Right ventricle myocardium superior (tissue), 1 donor: Measurements from ENCODE around the gene SPATA25. TPM values are rescaled to one million over a fixed set of nuclear protein-coding genes. Genes with fewer than 3 reads are reported as not detected.

Experiments
- ATAC-seq: fragments of 200-7000 bp; cut with Tn5 transposase; one replicate; pipeline ENCODE4 v1.9.1; 2020; ENCODE audit warnings: mild to moderate bottlenecking; ENCODE audit not compliant: poor library complexity
- DNase-seq: peaks from one replicate; pipeline ENCODE4 v3.0.0-alpha.2; 2020
- intact Hi-C: fragments of 100-400 bp; cut with DNase I; formaldehyde crosslinking; loops from one replicate; pipeline ENCODE4 v1.11.2; 2022
- total RNA-seq: library from RNA; stranded (reverse); fragmentation: NEBNext Ultra II Directional; extraction: Animal tissue kit (Norgen Biotek cat#: 25700); gene quantifications from one replicate; pipeline ENCODE4 v1.2.1, GENCODE V29; 2021
- donor health status: DM: no; HTN: yes; CAD: no; lungs with severe emphysema.

The SPATA25 gene
- total RNA-seq, 1 donor from 2014 or later: 1.7 TPM

DNA sequence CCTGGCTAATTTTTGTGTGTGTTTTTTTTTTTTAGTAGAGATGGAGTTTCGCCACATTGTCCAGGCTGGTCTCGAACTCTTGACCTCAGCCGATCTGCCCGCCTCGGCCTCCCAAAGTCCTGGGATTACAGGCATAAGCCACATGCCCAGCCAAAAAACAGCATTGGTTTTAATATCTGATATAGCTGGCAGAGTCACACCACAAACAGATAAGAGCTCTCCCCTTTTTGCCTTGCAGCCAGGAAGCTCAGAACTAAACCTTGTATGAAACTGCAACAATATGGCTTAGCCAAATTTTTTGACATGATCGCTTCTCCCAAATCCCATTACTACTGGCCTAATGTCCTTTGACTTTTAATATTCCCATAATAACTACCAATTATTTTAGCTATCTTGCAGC, 35.1 kb downstream of the SPATA25 start:
- DNase-seq: no peak
- intact Hi-C loops: no loop called here
- ATAC-seq: no peak

DNA sequence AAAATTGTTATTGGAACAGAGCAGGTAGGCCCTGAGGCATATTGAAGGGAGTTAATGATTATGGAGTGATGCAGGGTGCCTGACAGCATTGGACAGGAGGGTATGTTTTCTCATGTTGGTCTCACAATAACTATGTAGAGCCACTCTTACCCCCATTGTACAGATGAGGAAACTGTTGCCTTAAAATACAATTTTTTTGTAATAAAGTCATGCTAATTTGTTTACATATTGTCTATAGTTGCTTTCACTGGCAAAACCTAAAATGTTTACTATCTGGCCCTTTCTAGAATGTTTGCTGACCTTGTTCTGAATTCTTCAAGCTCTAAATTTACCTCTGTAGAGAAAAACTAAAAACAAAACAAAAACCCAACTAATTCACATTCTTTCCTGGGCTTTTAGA, 35.9 kb downstream of the SPATA25 start:
- ATAC-seq (no peak), DNase-seq (no peak)
- intact Hi-C loops: no loop called here

DNA sequence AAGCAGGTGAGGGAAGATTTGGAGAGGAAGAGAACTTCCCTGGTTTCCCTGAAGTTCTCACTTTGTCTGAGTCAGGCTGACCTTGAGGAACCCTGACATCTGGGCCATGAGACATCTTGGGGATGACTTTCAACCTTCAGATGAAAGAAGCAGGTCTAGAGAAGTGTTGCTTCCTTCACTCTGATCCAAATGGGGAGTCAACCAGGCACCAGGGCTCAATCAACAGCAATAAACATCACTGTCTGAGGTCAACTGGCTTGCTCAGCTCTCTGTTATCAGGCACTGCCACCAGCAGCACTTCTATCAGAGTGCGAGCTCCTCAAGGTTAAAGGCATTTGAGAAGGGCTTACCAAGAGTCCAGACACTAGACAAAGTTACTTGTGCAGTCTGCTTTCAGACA, 36.5 kb downstream of the SPATA25 start:
- no peak for DNase-seq
- intact Hi-C loops: no loop called here
- ATAC-seq: no peak

DNA sequence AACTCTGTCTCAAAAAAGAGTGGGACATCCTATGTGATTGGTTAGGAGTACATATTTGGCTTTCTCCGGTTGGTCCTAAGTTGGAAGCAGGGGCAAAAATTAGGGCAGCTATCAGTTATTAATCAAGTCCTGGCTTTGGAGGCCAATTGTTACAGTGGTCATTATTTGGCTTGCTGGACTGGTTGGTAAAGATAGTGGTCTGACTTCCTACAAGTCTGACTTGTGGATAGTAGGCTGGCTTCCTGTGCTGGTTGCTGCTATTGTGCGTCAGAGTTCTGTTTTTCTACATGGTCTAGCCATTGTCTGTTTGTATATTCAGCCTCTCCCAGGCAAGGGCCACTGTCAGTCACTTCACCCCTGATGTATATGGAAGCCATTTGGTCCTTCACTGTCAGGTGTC, 37.2 kb downstream of the SPATA25 start:
- intact Hi-C loops: no loop called here
- no peak for ATAC-seq
- no peak for DNase-seq

DNA sequence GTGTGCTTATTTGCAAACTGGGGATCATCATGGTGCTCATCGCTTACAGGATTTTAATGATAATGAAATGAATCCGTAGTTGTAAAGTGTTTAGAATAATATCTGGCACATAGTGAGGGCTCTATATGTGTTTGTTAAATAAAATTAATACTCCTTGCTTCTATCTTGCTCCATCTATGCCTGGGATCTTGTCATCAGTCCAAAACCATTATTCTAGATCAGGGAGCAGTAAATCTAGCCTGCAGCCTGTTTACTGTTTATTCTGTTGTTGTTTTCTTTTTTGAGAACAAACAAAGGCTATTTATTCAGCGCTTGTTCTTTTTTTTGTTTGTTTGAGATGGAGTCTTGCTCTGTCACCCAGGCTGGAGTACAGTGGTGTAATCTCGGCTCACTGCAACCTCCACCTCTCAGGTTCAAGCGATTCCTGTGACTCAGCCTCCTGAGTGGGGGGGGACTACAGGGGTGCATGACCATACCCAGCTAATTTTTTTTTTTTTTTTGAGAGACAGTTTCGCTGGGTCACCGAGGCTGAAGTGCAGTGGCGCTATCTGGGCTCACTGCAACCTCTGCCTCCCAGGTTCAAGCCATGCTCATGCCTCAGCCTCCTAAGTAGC, 38.3 kb downstream of the SPATA25 start:
- ATAC-seq: no peak
- intact Hi-C loops: no loop called here
- DNase-seq: no peak

DNA sequence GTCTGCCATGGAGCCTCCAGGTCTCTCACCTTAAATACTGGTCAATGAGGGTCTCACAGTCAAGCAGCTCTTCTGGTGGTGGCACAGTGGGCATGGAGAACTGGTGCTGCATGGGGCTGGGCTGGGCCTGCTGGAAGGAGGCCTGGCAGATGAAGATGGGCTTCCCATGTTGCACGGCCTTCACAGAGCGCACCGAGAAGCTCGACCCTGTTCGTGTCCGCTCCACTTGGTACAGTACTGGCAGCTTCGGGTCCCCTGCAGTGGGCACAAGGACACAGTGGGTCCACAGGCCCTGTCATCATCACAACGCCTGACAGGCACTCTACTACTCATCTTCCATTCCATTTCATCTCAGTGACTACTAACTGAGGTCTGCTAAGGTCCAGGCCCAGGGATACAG, 39.0 kb downstream of the SPATA25 start:
- intact Hi-C loops: no loop called here
- ATAC-seq: no peak
- DNase-seq: no peak

DNA sequence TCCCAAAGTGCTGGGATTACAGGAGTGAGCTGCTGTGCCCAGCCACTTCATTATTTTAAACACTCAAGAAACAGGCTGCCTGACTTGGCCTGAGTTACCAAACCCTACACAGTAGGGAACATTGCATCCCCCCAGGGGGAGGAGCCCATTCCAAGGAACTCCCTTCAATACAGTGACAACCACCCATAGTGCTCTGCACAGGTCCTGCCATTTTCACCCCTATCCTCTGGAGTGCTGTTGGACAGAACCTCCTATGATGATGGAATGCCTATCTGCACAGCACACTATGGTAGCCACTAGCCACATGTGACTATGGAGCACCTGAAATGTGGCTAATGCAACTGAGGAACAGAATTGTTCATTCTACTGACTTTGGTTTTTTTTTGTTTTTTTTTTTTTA, 42.0 kb downstream of the SPATA25 start:
- intact Hi-C loops: no loop called here
- DNase-seq (no peak), ATAC-seq (no peak)

DNA sequence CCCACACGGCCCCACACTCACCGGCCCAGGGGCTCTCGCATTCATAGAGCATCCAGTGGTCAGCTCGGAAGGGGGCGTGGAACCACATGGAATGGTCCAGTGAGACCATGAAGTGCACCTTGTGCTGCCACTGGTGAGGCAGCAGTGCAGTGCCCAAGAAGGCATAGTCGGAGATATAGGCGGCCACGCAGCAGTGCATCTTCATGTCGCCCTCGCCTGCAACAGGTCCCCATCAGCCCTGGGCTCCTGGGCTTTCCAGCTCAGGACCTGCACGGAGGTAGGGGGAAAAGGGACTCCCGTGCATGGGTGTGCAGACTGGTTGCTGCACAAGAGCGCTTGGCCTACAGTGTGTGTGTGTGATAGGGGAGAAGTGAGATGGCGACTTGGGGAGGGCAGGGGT, 43.9 kb downstream of the SPATA25 start:
- DNase-seq (no peak), ATAC-seq (no peak)
- intact Hi-C loops: no loop called here

DNA sequence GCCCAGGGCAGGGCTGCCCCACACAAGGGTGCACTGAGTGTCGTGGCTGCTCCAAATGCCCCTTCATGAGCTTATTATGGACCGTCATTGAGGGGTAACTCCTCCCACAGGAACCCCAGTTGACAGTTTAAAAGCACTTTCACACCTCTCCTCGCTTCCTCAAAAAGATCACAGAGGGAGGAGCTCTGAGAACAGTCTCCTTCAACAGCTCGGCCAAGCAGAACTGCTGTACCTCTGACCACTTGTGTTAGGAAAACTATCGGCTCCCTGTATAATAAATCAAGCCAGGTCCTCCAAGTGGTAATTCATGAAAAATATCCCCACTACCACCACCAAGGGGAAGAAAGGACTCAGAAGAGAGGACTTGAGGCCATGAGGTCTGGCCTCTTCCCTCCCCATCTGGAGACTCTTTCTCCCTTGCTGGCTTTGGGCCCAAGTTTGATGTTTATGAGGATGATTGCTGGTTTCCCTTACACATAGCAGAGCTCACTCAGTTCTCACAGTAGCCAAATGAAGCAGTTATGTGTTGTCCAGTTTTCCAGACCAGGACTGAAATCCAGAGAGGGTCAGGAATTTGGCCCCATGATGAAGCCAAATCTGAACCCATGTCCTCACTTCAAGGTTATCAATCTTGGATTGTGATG, 45.1 kb downstream of the SPATA25 start:
- ATAC-seq: peak; percentile 29
- DNase-seq: no peak
- intact Hi-C loops: no loop called here

DNA sequence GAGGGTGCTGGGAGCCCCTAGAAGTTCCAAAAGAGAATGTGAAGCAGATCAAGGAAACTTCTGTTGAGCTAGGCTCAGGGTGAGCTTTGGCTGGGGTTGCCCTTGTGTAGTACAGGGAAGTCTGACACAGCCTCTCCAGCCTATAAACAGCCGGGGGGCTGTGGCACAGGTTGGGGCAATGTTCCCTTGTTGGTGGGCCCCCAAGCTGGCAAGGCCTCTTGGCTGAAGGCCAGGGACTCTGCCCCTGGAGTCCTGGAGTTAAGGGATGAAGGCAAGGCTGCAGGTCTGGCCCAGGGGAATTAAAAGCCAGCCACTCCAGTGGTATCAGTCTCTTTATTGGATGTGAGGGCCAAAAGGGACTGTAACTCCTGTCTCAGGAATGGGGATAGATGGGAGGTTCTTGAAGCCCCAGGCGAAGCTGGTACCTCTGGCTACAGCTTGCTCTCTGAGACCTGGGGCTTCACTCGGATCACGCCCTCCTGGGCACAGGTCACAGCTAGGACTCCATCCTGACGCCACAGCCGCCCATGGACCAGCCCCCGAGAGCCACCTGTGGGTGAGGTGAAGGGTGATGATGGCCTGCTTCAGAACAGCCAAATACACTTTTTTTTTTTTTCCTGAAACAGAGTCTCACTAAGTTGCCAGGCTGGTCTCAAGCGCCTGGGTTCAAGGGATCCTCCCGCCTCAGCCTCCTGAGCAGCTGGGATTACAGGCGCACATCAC, 45.9 kb downstream of the SPATA25 start:
- no peak for ATAC-seq
- intact Hi-C loops: no loop called here
- DNase-seq: no peak

DNA sequence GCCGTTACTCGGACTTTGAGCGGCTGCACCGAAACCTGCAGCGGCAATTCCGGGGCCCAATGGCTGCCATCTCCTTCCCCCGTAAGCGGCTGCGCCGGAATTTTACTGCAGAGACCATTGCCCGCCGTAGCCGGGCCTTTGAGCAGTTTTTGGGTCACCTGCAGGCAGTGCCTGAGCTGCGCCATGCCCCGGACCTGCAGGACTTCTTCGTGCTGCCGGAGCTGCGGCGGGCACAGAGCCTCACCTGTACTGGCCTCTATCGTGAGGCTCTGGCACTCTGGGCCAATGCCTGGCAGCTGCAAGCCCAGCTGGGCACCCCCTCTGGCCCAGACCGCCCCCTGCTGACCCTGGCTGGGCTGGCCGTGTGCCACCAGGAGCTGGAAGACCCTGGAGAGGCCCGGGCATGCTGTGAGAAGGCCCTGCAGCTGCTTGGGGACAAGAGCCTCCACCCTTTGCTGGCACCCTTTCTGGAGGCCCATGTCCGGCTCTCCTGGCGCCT, 46.7 kb downstream of the SPATA25 start:
- no peak for ATAC-seq
- intact Hi-C loops: no loop called here

DNA sequence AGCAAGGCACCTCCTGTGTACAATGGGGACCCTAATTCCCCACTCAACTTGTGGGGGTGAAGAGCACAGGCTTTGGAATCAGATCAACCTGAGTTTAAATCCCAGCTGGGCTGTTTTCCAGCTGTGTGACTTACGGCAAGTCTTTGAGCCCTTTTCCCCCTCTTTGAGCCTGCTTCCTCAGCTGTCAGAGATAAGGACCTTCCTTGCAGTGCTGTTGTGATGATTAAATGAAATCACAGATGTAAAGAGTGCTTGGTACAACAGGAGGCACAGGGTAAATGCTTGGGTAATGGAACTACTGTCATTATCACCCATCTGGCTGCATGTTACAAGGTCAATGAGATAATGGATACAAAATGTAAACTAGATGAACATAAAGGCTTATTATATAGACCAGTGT, 50.6 kb downstream of the SPATA25 start:
- intact Hi-C loops: no loop called here
- ATAC-seq (no peak), DNase-seq (no peak)

More for the DNA sequence above, 46.7 kb downstream of the SPATA25 start:
- no peak for DNase-seq

Other genes with a start within 250 kb of the SPATA25 start
- not detected for gene WFDC11, start 217.4 kb downstream of the SPATA25 start, total RNA-seq
- not detected for gene WFDC13, start 185.6 kb downstream of the SPATA25 start, total RNA-seq
- gene WFDC10B, start 182.6 kb downstream of the SPATA25 start, total RNA-seq: not detected
- gene SPINT4, start 165.3 kb downstream of the SPATA25 start, total RNA-seq: not detected
- 0.54 TPM for gene WFDC3, start 95.7 kb downstream of the SPATA25 start, total RNA-seq
- gene DNTTIP1, start 95.7 kb downstream of the SPATA25 start, total RNA-seq: 14.5 TPM
- gene UBE2C, start 75.0 kb downstream of the SPATA25 start, total RNA-seq: 1.1 TPM
- 0.43 TPM for gene TNNC2, start 60.3 kb downstream of the SPATA25 start, total RNA-seq
- gene SNX21, start 53.8 kb downstream of the SPATA25 start, total RNA-seq: 22.1 TPM
- gene ACOT8, start 30.2 kb downstream of the SPATA25 start, total RNA-seq: 28.1 TPM
- 1.4 TPM for gene ZSWIM3, start 30.0 kb downstream of the SPATA25 start, total RNA-seq
- 10.1 TPM for gene ZSWIM1, start 6.4 kb downstream of the SPATA25 start, total RNA-seq
- 6.5 TPM for gene NEURL2, start 3.6 kb upstream of the SPATA25 start, total RNA-seq
- 113 TPM for gene CTSA, start 3.7 kb upstream of the SPATA25 start, total RNA-seq
- 118 TPM for gene PLTP, start 24.5 kb upstream of the SPATA25 start, total RNA-seq
- 21.8 TPM for gene PCIF1, start 47.1 kb upstream of the SPATA25 start, total RNA-seq
- gene ZNF335, start 84.6 kb upstream of the SPATA25 start, total RNA-seq: 7.6 TPM
- 0.48 TPM for gene MMP9, start 121.3 kb upstream of the SPATA25 start, total RNA-seq
- gene SLC12A5, start 141.6 kb upstream of the SPATA25 start, total RNA-seq: not detected
- 23.0 TPM for gene NCOA5, start 202.3 kb upstream of the SPATA25 start, total RNA-seq
- gene CD40, start 230.7 kb upstream of the SPATA25 start, total RNA-seq: 7.4 TPM